Middle frontal gyrus (tissue), 1 donor: ENCODE data around the gene ADAP2.
A peak's percentile ranks its signal among the peaks of the same experiment; 100 is the strongest.
"Not testable (repeated sequence)": the region's sequence is repeated elsewhere in the genome, so short reads cannot be mapped to it uniquely, and the experiment has no call there.

Experiments used
- DNase-seq: peaks from one replicate; pipeline ENCODE4 v3.0.0-alpha.2; 2015; ENCODE audit warnings: low spot score; ENCODE audit errors: extremely low spot score

Gene ADAP2

GRCh38 chr17:30921544-30922196, at the start of gene ADAP2:
Gene ADAP2 (plus strand): TSS chr17:30921945. CDS start chr17:30922015, 70 bp downstream.
- DNase-seq = no peak

- DNase-seq = no peak
These were observed 35.6 kb upstream of the ADAP2 start for GRCh38 chr17:30886187-30886586.

GRCh38 chr17:30894236-30894635, 27.5 kb upstream of the ADAP2 start:
- no peak for DNase-seq

GRCh38 chr17:30897311-30897710, 24.4 kb upstream of the ADAP2 start:
- no peak for DNase-seq

- DNase-seq = no peak
These were observed 16.0 kb upstream of the ADAP2 start for GRCh38 chr17:30905742-30906100.

- peak; percentile 82 for DNase-seq
These were observed 15.4 kb upstream of the ADAP2 start, which contains the start of gene TEFM for GRCh38 chr17:30906101-30906911. Gene TEFM (minus strand): TSS chr17:30906238. CDS start chr17:30906198, 40 bp downstream.

GRCh38 chr17:30908717-30909420, 12.9 kb upstream of the ADAP2 start:
- no peak for DNase-seq

GRCh38 chr17:30910151-30910550, 11.6 kb upstream of the ADAP2 start:
- not testable (repeated sequence) for DNase-seq

GRCh38 chr17:30913955-30914354, 7.8 kb upstream of the ADAP2 start:
- DNase-seq = no peak

- no peak for DNase-seq
These were observed 5.7 kb upstream of the ADAP2 start for GRCh38 chr17:30915833-30916611.

- DNase-seq = no peak
These were observed 4.7 kb upstream of the ADAP2 start for GRCh38 chr17:30917050-30917449.

- DNase-seq = no peak
These were observed 1.5 kb upstream of the ADAP2 start for GRCh38 chr17:30920282-30920681.

- no peak for DNase-seq
These were observed 832 bp upstream of the ADAP2 start for GRCh38 chr17:30920683-30921543.

GRCh38 chr17:30922235-30923030, 688 bp downstream of the ADAP2 start:
- DNase-seq = no peak

GRCh38 chr17:30924341-30924740, 2.6 kb downstream of the ADAP2 start:
- no peak for DNase-seq

GRCh38 chr17:30926516-30926915, 4.8 kb downstream of the ADAP2 start:
- no peak for DNase-seq

GRCh38 chr17:30927756-30928155, 6.0 kb downstream of the ADAP2 start:
- DNase-seq = no peak

GRCh38 chr17:30928584-30928983, 6.8 kb downstream of the ADAP2 start:
- DNase-seq = no peak

- no peak for DNase-seq
These were observed 7.4 kb downstream of the ADAP2 start for GRCh38 chr17:30929081-30929633.
